Activated effector memory CD4-positive, alpha-beta T cell treated with Interleukin-2 at 50 U/mL for 16 hours (primary cell): ENCODE measurements around the gene CD226.
A peak's percentile ranks its signal among the peaks of the same experiment; 100 is the strongest.
"Not testable (repeated sequence)": the region's sequence is repeated elsewhere in the genome, so short reads cannot be mapped to it uniquely, and the experiment has no call there.

Experiments used
- DNase-seq: peaks from one replicate; pipeline ENCODE4 v3.0.0-alpha.2; 2020

CD226 gene

DNA sequence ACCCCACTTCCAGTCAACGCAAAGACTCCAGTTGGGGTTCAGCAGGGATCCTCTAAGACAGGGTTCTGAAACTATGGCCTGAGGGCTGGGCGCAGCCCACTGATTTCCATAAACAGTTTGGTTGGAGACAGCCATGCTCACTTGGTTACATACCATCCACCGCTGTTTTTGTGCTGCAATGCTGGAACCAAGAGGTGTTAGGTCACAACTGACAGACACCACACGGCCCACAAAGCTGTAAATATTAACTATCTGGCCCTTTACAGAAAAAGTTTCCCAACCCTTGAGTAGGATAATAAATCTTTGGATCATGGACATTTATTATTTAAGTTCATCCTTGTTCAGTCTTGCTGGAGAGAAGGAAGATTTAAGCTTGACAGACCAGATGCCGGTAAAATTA, 8.4 kb upstream of the CD226 start:
- DNase-seq, result no peak

- no peak for DNase-seq
These were observed 7.2 kb upstream of the CD226 start for GRCh38 chr18:69954719-69955480.

- no peak for DNase-seq
These were observed 5.5 kb upstream of the CD226 start for GRCh38 chr18:69953191-69953590.

DNA sequence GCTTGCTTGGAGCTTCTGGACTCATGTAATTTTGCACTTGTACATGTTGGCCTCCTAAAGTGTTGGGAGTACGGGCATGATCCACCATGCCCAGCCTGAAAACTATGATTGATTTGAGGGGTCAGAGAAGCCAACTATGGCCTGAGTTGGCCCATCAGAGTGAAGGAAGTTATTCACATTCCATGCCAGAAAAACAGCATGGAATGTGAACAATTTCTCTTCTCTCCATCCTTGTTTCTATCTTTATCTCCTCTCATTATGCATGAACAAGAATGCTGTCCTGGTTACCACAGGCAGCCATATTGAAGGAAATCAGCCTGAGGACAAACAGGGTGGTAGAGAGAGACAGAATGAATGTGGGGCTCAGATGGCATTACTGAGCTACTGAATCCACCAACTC, 3.5 kb upstream of the CD226 start:
- DNase-seq, result no peak

DNA sequence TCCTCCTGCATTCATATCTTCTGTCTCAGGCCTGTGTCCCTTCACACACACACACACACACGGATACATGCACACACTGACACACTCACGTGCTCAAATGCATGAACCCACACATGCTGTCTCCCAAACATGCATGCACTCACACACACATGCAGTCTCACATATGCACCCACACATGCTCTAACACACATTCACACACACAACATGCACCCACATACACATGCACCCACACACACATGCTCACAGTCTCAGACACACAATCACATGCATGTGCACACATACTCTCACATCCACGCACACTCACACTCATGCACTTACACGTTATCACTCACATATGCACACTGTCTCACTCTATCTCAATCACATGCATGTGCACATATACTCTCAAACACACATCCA, 1.9 kb upstream of the CD226 start:
- no peak for DNase-seq

DNA sequence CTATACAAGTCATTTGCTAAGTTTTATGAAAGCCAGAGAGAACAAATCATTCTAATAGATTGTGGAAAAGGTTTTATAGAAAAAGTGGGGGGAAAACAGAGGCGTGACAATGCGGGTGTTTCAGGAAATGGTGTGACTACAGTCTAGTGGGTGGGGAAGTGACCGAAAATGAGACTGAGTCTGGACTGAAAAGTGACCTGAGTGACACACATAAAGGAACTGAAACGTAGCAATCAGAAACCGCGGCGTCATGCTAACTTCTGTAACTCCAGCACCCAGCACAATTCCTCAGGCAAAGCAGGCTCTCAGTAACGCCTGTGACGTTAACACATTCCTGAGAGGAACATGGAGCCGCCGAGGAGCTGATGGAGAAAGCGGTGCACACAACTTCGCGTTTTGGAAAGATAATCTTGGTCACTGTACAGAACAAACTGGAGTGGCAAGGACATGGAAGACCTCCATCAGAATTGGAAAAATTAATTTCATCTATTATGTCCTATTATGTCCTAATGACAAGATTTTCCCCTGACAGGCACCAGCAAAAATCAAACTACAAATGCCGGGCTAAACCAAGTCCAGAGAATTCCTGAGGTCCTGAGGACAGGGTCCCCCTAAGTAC, 1.4 kb upstream of the CD226 start:
- DNase-seq, result no peak

DNA sequence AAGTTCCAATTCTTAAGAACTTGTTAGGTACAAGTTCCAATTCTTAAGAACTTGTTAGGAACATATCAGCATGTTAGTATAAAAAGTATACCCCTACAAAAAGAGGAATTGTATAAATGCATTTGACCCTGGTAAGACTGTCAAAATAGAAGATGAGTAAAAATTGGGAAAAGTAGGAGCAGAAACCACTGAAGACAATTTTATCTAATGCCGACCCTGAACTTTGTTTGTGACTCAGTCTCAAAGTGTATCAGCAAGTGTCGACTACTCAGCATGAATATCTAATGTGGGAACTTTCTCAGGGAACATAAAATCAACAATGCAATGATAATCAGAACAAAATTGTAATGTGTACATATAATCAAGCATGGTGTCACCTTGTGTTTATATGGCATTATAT, 583 bp upstream of the CD226 start:
- no peak for DNase-seq

DNA sequence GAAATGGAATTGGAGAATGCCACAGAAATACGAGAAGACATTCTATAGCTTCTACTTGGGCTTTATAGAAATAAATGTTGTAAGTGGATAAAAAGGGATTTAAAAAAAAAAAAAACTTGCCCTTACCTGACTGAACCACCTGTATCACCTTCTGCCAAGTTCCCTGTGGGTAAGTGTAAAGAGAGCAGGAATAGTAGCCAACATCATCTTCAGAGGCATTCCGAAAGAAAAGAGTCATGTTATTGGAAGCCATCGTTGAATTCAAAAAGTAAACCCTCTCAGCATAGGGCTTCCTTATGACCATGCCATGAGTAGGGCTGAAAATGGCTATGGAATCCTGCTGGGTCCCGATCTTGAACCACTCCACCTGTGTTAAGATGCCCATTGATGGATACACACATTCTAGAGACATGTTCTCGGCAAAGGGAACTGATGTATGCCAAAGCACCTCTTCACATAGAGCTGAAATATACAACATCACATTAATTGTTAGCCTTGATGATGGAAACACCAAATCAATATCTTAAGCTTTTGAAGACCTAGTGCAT, 991 bp downstream of the CD226 start:
- DNase-seq, result no peak

GRCh38 chr18:69945220-69946114, 2.2 kb downstream of the CD226 start:
- DNase-seq, result no peak

GRCh38 chr18:69944436-69944835, 3.2 kb downstream of the CD226 start:
- no peak for DNase-seq

- DNase-seq, result no peak
These were observed 4.7 kb downstream of the CD226 start for GRCh38 chr18:69943021-69943420.

- DNase-seq, result no peak
These were observed 6.5 kb downstream of the CD226 start for GRCh38 chr18:69941183-69941582.

DNA sequence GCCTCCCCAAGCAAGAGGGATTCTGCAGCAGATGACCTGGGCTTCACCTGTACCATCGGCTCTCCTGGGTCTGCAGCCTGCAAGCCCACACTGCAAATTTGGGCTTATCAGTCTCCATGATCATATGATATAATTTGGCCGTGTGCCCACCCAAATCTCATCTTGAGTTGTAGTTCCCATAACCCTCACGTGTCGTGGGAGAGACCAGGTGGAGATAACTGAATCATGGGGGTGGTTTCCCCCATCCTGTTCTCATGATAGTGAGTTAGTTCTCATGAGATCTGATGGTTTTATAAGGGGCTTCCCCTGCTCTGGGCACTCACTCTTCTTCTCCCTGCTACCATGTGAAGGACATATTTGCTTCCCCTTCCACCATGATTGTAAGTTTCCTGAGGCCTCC, 7.9 kb downstream of the CD226 start:
- not testable (repeated sequence) for DNase-seq

- no peak for DNase-seq
These were observed 11.5 kb downstream of the CD226 start for GRCh38 chr18:69936191-69936558.

DNA sequence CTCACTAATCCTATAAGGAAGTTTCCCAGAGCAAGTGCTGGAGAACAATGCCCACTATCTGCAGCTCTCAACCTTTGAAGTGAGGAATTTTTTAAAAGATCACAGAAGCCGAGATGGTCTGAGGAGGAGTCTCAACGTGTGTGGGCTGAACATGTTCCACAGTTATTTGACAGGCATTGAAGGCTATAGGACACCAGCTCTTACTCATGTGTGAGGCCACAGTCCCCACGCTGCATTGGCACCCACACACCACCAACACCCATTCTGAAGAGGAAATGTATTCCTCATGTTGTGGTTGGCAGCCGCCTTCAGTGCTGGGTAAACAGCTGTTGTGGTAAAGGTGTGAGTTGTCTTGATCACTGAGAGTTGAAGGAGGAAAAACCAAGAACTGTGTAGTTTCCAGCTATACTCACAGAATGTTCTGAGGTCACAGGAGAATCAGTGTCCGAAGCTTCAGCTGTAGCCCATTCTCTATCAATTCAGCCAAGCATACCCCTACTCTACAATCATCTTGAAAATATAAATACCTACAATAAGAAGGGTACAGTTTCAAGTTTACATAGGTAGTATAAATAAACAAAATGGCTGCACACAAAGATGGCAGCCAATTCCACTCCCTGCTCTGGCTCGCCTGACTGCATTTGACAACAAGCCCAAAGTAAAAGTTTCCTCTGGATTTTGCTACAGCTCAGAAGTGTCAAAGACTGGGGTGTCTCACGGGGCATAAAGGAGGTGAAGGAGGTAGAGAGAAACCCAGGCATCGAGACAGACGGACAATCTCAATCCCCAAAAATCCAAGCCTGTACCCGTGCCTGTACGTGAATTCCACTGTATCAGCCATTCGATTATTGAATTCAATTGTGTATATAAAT, 12.1 kb downstream of the CD226 start:
- peak; percentile 74 for DNase-seq

- DNase-seq, result no peak
These were observed 12.9 kb downstream of the CD226 start for GRCh38 chr18:69934601-69935265.

DNA sequence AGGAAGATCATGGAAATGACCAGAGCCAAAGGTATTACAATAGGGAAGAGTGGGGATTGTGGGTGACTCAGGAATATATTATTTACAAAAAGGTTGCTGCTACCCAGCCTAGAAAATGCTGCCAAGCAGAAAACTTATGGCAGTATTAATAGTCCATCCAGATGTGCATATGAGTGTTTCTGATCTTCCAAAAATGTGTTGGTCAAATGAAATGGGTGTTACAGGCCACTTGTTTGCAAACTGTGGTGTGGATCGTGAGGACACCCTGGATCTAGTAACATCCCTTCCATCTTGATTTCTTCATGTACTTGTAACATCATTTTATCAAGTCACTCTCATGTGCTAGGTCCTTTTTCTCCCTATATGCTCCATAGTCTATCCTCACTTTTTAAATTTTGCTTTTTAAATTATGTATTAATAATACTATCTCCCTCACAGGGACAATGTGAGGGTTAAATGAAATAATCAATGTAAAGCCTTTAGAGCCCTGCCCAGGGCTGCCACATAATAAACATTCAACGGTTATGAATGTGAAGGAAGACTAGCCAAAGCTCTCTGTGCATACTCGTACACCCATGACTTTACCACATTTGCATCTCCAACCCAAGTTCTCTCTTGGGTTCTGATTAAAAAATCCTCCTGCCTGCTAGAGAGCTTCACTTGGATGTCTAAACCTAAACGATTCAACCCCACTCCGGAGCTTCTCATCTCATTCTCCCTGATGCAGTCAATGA, 18.5 kb downstream of the CD226 start:
- DNase-seq, result no peak

GRCh38 chr18:69916412-69916811, 31.3 kb downstream of the CD226 start:
- no peak for DNase-seq

- DNase-seq, result no peak
These were observed 38.8 kb downstream of the CD226 start for GRCh38 chr18:69908838-69909237.

DNA sequence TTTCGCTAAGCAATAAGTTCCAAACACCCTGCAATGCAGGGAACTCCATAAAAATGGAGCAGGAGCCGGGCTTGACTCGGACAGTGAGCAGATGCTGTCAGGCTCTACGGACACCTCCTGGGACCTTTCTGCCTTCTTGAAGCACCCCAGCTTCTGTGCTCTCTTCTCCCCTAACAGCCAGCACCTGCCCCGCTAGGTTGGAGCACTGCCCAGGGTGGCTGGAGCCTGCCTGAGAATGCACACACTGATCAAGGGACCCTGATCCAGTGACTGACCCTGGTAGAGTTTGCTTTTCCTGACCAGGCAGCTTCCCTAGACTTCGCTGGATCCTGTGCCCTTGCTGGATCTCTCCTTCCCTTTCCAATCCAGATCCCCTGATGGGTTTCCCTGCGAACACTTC, 40.9 kb downstream of the CD226 start:
- DNase-seq, result no peak

GRCh38 chr18:69900941-69901340, 46.7 kb downstream of the CD226 start:
- no peak for DNase-seq
